Naive thymus-derived CD4-positive, alpha-beta T cell (primary cell): Measurements from ENCODE around the gene TLX2. TPM values are rescaled to one million over a fixed set of nuclear protein-coding genes. Genes with fewer than 3 reads are reported as not detected.

Experiments
- polyA plus RNA-seq, 2 donors: library from polyadenylated mRNA; unstranded; fragments of 300-500 nt; fragmentation: Illumina TruSeq; gene quantifications; one replicate each; pipeline ENCODE4 v1.2.3, GENCODE V29; 2021
- total RNA-seq, 6 experiments: library from RNA in 5 of 6; stranded (reverse) in 5 of 6; gene quantifications; 1 replicate in 5 of 6; 2 replicates in 1 of 6; pipeline ENCODE4 v1.2.3 and lab custom pipeline; 2021 to 2026

Gene TLX2
- total and polyA plus RNA-seq, 7 experiments from 2014 or later, result 0.34 to 0.66 TPM; not detected in 5

Other genes starting within 250 kb of the TLX2 start
- 10 to 100 TPM in 4 of 5 experiments, 1 to 10 TPM in 1; 2.0 to 20.8 (median 18.5) TPM for gene SLC4A5, start 171.0 kb upstream of the TLX2 start, total RNA-seq
- gene SLC4A5, start 171.0 kb upstream of the TLX2 start, polyA plus RNA-seq, result 1 to 10 TPM in 1 of 2 donors, under 1 TPM in 1; 0.59 to 3.3 TPM
- gene DCTN1, start 134.1 kb upstream of the TLX2 start, total RNA-seq, result 100 to 1,000 TPM in 2 of 5 experiments, 10 to 100 TPM in 3; 73.6 to 113 (median 98.5) TPM
- 10 to 100 TPM; 52.1 to 77.2 TPM for gene DCTN1, start 134.1 kb upstream of the TLX2 start, polyA plus RNA-seq
- gene C2orf81, start 92.8 kb upstream of the TLX2 start, total RNA-seq, result 10 to 100 TPM in 1 of 5 experiments, 1 to 10 TPM in 4; 4.3 to 10.5 (median 6.8) TPM
- gene C2orf81, start 92.8 kb upstream of the TLX2 start, polyA plus RNA-seq, result 1 to 10 TPM; 7.9 to 8.6 TPM
- gene WDR54, start 92.7 kb upstream of the TLX2 start, total RNA-seq, result 10 to 100 TPM; 26.5 to 78.5 (median 30.8) TPM
- 10 to 100 TPM; 38.8 to 68.2 TPM for gene WDR54, start 92.7 kb upstream of the TLX2 start, polyA plus RNA-seq
- gene RTKN, start 72.5 kb upstream of the TLX2 start, total RNA-seq, result 1 to 10 TPM in 2 of 5 experiments, under 1 TPM in 1, not detected in 2; 0.97 to 1.5 (median 1.3) TPM
- under 1 TPM; 0.26 to 0.28 TPM for gene RTKN, start 72.5 kb upstream of the TLX2 start, polyA plus RNA-seq
- 10 to 100 TPM; 42.1 to 96.5 (median 46.8) TPM for gene INO80B, start 59.4 kb upstream of the TLX2 start, total RNA-seq
- 10 to 100 TPM; 11.6 TPM for gene INO80B, start 59.4 kb upstream of the TLX2 start, polyA plus RNA-seq
- gene WBP1, start 56.0 kb upstream of the TLX2 start, total RNA-seq, result 100 to 1,000 TPM in 2 of 5 experiments, 10 to 100 TPM in 3; 53.6 to 127 (median 85.4) TPM
- 10 to 100 TPM; 33.3 to 45.4 TPM for gene WBP1, start 56.0 kb upstream of the TLX2 start, polyA plus RNA-seq
- 10 to 100 TPM; 61.0 to 88.5 (median 74.3) TPM for gene MOGS, start 49.1 kb upstream of the TLX2 start, total RNA-seq
- gene MOGS, start 49.1 kb upstream of the TLX2 start, polyA plus RNA-seq, result 10 to 100 TPM; 31.2 to 40.7 TPM
- 100 to 1,000 TPM in 2 of 5 experiments, 10 to 100 TPM in 3; 45.7 to 108 (median 94.5) TPM for gene MRPL53, start 41.8 kb upstream of the TLX2 start, total RNA-seq
- gene MRPL53, start 41.8 kb upstream of the TLX2 start, polyA plus RNA-seq, result 100 to 1,000 TPM; 138 to 175 TPM
- 10 to 100 TPM; 21.4 to 75.2 (median 33.8) TPM for gene CCDC142, start 31.5 kb upstream of the TLX2 start, total RNA-seq
- 10 to 100 TPM; 13.1 to 23.9 TPM for gene CCDC142, start 31.5 kb upstream of the TLX2 start, polyA plus RNA-seq
- 10 to 100 TPM; 35.5 to 50.4 (median 43.6) TPM for gene TTC31, start 31.4 kb upstream of the TLX2 start, total RNA-seq
- gene TTC31, start 31.4 kb upstream of the TLX2 start, polyA plus RNA-seq, result 10 to 100 TPM; 19.8 to 24.5 TPM
- gene LBX2, start 14.8 kb upstream of the TLX2 start, total RNA-seq, result under 1 TPM in 2 of 5 experiments, not detected in 3; 0.44 to 0.65 TPM
- gene LBX2, start 14.8 kb upstream of the TLX2 start, polyA plus RNA-seq, result not detected
- 10 to 100 TPM; 25.7 to 37.0 (median 31.2) TPM for gene PCGF1, start 6.8 kb upstream of the TLX2 start, total RNA-seq
- gene PCGF1, start 6.8 kb upstream of the TLX2 start, polyA plus RNA-seq, result 10 to 100 TPM in 1 of 2 donors, 1 to 10 TPM in 1; 9.0 to 25.0 TPM
- gene DQX1, start 11.8 kb downstream of the TLX2 start, total RNA-seq, result under 1 TPM; 0.13 to 0.95 (median 0.59) TPM
- not detected for gene DQX1, start 11.8 kb downstream of the TLX2 start, polyA plus RNA-seq
- gene AUP1, start 15.3 kb downstream of the TLX2 start, total RNA-seq, result 100 to 1,000 TPM; 121 to 160 (median 144) TPM
- 10 to 100 TPM; 69.7 to 73.6 TPM for gene AUP1, start 15.3 kb downstream of the TLX2 start, polyA plus RNA-seq
- 10 to 100 TPM; 16.9 to 46.2 (median 37.7) TPM for gene HTRA2, start 15.5 kb downstream of the TLX2 start, total RNA-seq
- 10 to 100 TPM; 22.4 to 22.6 TPM for gene HTRA2, start 15.5 kb downstream of the TLX2 start, polyA plus RNA-seq
- gene LOXL3, start 39.5 kb downstream of the TLX2 start, total RNA-seq, result 1 to 10 TPM in 2 of 5 experiments, under 1 TPM in 3; 0.50 to 6.9 (median 0.81) TPM
- gene LOXL3, start 39.5 kb downstream of the TLX2 start, polyA plus RNA-seq, result under 1 TPM in 1 of 2 donors, not detected in 1; 0.17 TPM
- 10 to 100 TPM in 4 of 5 experiments, 1 to 10 TPM in 1; 7.0 to 39.5 (median 32.9) TPM for gene DOK1, start 40.3 kb downstream of the TLX2 start, total RNA-seq
- gene DOK1, start 40.3 kb downstream of the TLX2 start, polyA plus RNA-seq, result 10 to 100 TPM; 11.8 to 24.2 TPM
- under 1 TPM in 1 of 5 experiments, not detected in 4; 0.39 TPM for gene M1AP, start 133.9 kb downstream of the TLX2 start, total RNA-seq
- gene M1AP, start 133.9 kb downstream of the TLX2 start, polyA plus RNA-seq, result not detected
- gene SEMA4F, start 139.8 kb downstream of the TLX2 start, total RNA-seq, result 10 to 100 TPM in 3 of 5 experiments, 1 to 10 TPM in 2; 5.7 to 23.6 (median 11.0) TPM
- gene SEMA4F, start 139.8 kb downstream of the TLX2 start, polyA plus RNA-seq, result 1 to 10 TPM; 6.9 to 8.6 TPM